Liver (tissue), 3 donors: ENCODE results near the gene IGLL5.

Experiments
- ATF3 ChIP-seq: IDR thresholded peaks from 2 replicates; pipeline ENCODE4 v1.6.1; 2016; ENCODE audit warnings: antibody characterized with exemption
- CTCF ChIP-seq: fragments of 150-350 bp; IDR thresholded peaks from 2 replicates; pipeline ENCODE4 v1.5.1; 2017; ENCODE audit warnings: improper control_type of control experiment, low read depth, low read length; ENCODE audit not compliant: missing input control
- EGR1 ChIP-seq, 2 donors: IDR thresholded peaks; 2 replicates each; pipeline ENCODE4 v1.6.1; 2016 to 2018; ENCODE audit warnings: antibody characterized with exemption in 2 of 2, low read depth in 2 of 2
- FOXA1 ChIP-seq: IDR thresholded peaks from 2 replicates; pipeline ENCODE4 v1.6.1; 2016; ENCODE audit warnings: antibody characterized with exemption
- GABPA ChIP-seq, 2 donors: IDR thresholded peaks in 1 of 2; conservative IDR thresholded peaks in 1 of 2; 2 replicates each; pipeline ENCODE4 v1.6.1; 2016; ENCODE audit warnings: antibody characterized with exemption in 2 of 2, mild to moderate bottlenecking in 1 of 2, moderate library complexity in 1 of 2
- HNF4A ChIP-seq, 2 donors: conservative IDR thresholded peaks; 2 replicates each; pipeline ENCODE4 v1.6.1; 2016; ENCODE audit warnings: antibody characterized with exemption in 2 of 2, mild to moderate bottlenecking in 2 of 2
- JUND ChIP-seq, 2 donors: IDR thresholded peaks; 2 replicates each; pipeline ENCODE4 v1.6.1; 2016; ENCODE audit warnings: antibody characterized with exemption in 2 of 2
- NR2F2 ChIP-seq: IDR thresholded peaks from 2 replicates; pipeline ENCODE4 v1.6.1; 2016; ENCODE audit warnings: antibody characterized with exemption
- TF ChIP-seq, protein P1 (sequence below): IDR thresholded peaks from 2 replicates; pipeline ENCODE4 v1.6.1; 2016; ENCODE audit warnings: antibody characterized with exemption
- donor health status: healthy.
- donor health status: healthy.

DNA sequence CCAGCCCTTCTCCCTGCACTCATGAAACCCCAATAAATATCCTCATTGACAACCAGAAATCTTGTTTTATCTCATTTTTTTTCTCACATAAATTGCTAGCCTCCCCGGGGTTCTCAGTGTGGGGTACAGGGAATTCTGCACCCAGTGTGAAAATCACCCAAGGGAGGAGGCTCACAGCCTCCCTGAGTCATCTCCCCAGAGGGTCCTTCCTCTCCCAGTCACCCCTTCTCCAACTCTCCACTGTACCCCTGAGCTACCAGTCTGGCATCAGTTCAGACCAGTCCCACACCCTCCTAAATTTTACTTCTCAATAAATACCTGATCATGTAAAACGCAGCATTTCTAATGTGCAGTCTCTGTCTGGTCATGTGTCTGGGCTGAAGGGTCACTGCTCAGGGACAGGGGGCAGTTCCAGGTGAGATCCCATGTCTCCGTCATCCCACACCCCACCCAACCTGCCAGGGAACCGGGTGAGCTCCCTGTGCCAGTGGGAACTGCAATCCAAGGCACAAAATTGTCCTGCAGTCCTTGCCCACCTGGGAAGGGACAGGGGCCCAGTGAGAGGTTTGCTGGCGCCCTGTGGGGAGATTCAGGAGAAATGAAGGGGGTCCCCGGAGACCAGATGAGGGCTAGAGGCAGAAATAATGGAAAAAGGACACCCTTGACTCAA lies 8.3 kb downstream of the IGLL5 start:
- TF ChIP-seq CTCF (no peak), NR2F2 (no peak), FOXA1 (no peak), ATF3 (no peak), HNF4A (conservative IDR thresholded peaks at IDR 0.05) (no peak), EGR1 (IDR thresholded peaks at IDR 0.05; ENCODE audit: low read depth in 2 of 2) (no peak), GABPA (IDR thresholded peaks at IDR 0.05 in 1 of 2, conservative IDR thresholded peaks at IDR 0.05 in 1 of 2) (no peak), JUND (IDR thresholded peaks at IDR 0.05) (no peak)
- TF ChIP-seq, protein P1, sequence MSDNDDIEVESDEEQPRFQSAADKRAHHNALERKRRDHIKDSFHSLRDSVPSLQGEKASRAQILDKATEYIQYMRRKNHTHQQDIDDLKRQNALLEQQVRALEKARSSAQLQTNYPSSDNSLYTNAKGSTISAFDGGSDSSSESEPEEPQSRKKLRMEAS = no peak
